ENCODE data around the gene SLC18A3.

Gene SLC18A3

GRCh38 chr10:49596836-49597235, 13.3 kb upstream of the SLC18A3 start:
- no peak for DNase-seq

DNA sequence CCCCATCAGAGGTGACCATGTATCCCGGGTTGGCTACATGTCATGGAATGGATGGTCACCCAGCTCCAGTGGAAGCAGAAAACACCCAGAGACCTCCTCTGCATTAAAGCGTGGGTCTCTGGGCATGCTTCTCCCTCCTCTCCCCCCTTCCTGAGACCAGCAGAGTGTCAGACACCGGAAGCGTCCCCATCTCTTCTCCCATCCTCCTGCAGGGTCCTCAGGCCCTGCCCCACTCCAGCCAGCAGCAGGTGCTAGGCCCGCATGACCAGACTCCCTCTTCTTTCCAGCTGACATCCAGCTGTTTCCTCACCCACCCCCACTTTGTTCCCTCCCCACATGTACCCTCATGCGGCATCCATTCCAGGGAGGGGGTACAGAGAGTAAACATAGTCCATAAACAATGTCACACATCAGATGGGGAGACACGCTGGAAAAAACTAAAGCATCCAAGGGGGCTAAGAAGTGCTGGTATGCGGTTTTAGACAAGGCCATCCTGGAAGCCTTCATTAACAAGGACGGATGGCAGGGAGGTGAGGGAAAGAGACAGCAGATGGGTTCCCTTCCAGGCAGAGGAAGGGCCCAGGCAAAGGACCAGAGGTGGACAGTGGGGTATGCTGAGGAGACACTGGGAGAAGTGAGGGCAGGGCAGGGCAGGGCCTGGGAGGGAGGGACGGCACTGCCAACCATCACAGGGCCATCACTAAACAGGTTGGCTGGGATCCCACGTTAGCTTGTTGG, 12.5 kb upstream of the SLC18A3 start:
- no peak for DNase-seq

GRCh38 chr10:49598164-49598856, 11.8 kb upstream of the SLC18A3 start:
- no peak for DNase-seq

DNA sequence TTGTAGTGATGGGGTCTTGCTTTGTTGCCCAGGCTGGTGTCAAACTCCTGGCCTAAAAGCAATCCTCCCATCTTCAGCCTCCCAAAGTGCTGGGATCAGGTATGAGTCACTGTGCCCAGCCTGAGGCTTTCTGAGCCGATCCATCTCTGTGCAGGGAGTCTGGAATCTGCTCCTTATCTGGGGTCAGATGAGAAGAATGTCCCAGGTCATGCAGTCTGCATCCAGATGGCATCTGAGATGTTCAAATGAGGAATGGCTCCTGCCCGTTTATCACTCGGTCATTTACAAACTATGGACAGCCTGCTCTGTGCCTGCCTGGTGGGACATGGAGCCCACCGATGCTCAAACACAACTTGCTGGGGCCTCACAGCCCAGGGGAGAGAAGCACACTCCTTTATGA, 11.1 kb upstream of the SLC18A3 start:
- no peak for DNase-seq

DNA sequence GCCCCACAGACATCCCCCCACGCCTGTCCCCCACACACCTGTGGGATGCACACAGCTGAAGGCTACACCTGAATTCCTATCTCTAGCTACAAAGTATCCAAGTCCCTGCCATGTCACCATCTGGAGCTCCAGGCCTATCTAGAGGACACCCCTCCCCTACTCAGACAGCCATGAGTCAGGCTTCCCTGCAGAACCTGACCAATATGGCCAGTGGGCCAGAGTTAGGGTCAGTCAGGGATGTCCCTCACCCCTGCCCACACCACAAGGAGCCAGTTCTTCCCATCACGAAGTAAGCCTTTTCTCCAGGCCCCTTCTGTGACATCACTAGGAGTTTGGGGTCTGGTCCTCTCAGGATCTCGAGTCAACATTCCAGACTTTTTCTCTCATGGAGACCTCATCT, 10.6 kb upstream of the SLC18A3 start:
- no peak for DNase-seq

DNA sequence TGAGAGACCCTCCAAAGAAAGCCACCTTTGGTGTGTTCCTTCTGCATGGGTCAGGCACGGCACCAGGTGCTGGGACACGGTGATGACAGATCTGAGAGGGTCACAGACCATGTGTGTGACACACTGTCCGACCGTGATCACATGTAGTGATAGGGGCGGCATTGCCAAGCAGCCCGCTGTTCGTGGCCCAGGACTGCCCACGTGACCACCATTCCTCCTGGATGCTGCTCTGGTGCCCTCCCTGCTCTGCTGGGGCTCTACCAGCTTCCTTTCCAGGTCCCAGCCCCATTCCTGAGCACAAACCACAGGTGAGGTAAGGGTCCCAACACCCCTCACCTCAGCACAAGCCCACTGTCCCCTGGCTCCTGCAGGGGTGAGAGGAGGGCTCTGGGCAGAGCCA, 10.1 kb upstream of the SLC18A3 start:
- no peak for DNase-seq

DNA sequence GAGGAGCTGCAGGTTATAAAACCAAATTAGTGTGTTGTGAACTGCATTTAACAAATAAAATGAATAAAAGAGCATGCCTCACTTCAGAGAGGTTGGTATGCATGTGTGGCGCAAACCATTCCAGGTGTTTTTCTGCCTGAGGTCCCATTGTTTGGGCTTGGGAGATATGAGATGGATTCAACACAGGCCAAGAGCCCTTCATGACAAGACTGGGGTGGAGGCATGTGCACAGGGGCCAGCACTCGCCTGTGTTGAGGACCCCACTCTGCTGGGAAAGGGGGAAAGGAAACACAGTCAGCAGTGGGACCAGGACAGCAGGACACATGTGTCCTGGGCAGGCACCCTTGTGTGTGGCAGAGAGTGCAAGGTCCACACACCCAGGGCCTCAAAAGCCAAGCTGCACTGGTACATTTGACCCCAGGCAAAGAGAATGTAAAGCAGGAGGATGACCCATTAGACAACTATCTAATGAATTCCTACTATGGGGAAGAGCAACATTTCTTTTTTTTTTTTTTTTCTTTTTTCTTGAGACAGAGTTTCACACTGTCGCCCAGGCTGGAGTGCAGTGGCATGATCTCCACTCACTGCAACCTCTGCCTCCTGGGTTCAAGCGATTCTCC, 9.2 kb upstream of the SLC18A3 start:
- no peak for DNase-seq

DNA sequence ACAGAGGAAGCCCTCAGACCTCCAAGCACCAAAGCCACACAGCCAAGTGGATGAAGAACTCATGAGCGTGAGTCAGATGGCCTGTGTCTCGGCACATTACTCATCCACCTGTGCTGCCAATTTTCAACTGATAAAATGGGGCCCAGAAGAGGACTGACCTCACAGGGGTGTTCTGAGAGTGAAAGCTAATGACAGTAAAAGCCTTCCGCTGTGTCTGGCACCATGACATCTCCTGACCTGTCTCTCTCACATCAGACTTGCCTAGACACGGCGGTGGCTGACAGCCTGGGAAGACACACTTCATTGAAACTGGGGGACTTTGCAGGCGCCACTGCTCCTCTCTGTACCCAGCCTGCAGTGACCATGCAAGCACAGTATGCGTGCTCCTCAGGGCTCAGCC, 8.3 kb upstream of the SLC18A3 start:
- no peak for DNase-seq

- no peak for DNase-seq
Measured at GRCh38 chr10:49602380-49603023, 7.6 kb upstream of the SLC18A3 start.

DNA sequence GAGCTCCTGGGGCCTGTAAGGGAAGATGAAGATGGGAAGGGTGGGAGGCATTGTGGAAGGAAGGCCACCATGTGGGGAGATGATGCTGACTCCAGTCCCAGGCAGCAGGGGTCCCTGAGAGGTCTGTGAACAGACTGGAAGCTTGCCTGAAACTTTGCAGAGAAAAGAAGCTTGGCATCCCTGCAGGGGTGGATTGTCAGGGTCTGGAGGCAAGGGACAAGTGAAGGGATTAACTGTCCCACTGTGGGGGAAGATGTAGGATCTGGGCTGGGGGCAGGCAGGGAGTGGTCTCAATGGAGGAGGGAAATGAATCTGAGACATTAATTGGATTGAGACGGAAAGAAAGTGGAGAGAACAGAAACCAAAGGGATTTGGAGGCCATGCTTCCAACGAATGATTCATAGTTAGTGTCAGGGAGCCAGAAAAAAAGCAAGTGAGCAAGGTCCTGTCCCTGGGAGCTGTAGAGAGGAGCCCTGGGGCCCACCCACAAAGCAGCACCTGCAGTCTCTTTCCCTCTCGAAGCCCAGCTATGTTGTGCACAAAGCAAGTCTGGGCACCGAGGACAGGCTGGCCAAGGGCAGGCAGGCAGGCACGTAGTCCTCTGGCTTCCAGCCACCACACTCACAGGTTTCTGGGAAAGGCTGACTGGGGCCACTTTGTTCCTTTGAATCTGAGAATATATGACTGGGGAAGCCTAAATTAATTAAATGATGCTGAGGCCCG, 4.7 kb upstream of the SLC18A3 start:
- no peak for DNase-seq

GRCh38 chr10:49605939-49606509, 4.1 kb upstream of the SLC18A3 start:
- DNase-seq = no peak

DNA sequence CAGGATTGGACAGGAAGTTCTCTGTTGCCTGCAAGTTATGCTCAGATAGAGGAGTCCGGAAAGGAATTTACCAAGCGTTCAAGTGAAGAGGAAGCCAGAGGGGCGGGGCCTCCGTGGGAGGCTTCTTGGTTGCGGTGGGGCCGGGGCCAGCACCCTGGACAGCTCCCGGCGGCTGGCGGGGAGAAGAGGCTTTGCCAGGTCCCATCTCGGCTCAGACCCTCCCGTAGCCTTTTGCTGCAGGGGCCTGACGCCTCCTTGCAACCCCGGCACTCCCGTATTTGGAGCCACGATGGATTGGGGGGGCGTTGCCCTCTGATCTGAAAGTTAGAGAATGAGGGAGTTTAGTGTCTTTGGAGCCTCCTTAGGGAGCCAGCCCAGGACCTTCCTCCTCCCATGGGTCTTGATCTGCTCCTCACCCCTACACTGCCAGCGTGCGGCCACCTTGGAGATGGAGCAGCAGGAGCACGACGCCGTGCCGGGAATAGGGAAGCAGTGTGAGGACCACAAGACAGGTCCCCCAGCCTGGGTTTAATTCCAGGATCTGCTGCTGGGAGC, 3.1 kb upstream of the SLC18A3 start:
- peak; percentile 82 for DNase-seq

DNA sequence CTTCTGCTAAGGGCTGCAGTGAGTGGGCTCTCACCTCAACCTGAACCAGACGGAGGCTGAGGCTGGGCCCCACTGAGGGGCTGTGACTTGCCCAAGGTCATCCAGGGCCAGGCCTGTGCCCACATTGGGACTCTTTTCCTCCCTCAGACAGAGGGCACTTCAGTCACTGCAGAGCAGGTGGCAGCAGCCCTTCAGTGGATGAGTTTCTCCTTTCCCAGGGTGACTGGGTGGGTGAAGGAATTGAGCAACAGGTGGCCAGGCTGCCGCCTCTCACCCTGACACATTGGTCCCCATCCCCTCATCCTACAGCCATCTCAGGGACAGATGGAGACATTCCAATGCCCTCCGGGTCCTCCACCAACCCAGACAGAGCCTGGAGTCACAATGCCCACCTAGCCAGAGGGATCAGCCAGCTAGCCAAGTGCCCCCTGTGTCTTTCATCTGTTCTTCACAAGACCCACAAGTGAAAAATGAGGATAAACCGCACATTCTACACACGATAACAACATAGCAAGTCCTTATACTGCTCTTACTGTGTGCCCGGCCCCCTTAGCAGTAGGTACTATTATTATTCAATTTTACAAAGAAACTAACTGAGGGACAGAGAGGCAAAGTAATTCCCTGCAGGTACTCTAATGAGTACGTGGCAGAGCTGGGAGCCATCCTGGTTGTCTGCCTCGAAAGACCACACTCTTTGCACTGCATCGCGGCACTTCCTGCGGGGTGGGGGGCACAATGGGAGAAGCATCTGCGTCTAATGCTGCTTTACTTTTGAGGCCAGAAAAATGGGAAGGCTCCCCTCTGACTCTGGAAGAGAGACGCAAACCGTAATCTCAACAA, 1.7 kb upstream of the SLC18A3 start:
- no peak for DNase-seq

- DNase-seq = no peak
Measured at GRCh38 chr10:49609006-49609282, 1.2 kb upstream of the SLC18A3 start.

GRCh38 chr10:49609283-49610113, 612 bp upstream of the SLC18A3 start:
- DNase-seq = no peak

GRCh38 chr10:49610458-49611165, 502 bp downstream of the SLC18A3 start:
- no peak for DNase-seq

GRCh38 chr10:49611166-49611815, 1.2 kb downstream of the SLC18A3 start:
- DNase-seq = no peak

DNA sequence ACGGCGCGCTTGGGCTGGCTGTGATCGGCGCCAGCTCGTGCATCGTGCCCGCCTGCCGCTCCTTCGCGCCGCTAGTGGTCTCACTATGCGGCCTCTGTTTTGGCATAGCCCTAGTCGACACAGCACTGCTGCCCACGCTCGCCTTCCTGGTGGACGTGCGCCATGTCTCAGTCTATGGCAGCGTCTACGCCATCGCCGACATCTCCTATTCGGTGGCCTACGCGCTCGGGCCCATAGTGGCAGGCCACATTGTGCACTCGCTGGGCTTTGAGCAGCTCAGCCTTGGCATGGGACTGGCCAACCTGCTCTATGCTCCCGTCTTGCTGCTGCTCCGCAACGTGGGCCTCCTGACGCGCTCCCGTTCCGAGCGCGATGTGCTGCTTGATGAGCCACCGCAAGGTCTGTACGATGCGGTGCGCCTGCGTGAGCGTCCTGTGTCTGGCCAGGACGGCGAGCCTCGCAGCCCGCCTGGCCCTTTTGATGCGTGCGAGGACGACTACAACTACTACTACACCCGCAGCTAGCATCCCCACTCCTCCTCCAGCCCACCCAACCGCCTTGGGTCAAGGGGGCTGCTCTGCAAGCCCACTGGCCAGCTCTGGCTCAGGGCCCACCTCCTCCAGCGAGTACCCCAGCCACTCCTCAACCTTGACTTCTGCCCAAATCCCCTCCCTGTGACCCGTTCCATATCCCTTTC, 1.9 kb downstream of the SLC18A3 start:
- DNase-seq = no peak

All from MV-4-11 (cell line).